Measurements from ENCODE around the gene MED26. TPM values are rescaled to one million over a fixed set of nuclear protein-coding genes. Genes with fewer than 3 reads are reported as not detected.
"Not testable (repeated sequence)": the region's sequence is repeated elsewhere in the genome, so short reads cannot be mapped to it uniquely, and the experiment has no call there.

The MED26 gene
- total and polyA plus RNA-seq, 7 donors, result 4.8 to 9.6 (median 5.2) TPM

DNA sequence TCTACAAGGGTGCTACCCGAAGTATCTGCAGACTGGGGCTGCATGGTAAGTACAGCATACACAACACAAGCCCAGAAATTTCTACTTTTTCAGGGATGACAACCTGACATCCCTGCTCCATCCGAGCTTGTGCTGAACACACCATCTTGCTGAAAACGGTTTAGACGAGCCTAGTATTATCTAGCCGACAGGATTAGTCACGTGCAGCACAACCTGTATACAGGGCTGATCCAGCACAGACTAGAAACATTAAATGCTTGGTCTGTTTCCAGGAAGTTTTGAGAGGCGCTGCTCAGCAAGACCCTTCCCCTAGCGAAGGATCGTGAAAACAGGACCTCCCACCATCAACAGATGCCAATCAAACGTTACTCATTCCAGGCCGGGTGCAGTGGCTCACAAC lies 27.7 kb upstream of the MED26 start:
- peaks cover 25% of the 10 kb centered on the region for H3K4me1 ChIP-seq
- H3K9me3 ChIP-seq, result no peaks in the 10 kb centered on the region
- H3K27me3 ChIP-seq (ENCODE audit: insufficient read depth in 3 of 3, low read length in 2 of 3), result no peaks in the 10 kb centered on the region
- intact Hi-C loops (cut with DNase I), result no loop called here
- WGBS, 3 donors, result 69 to 80% (median 79%) methylated on average over 11 of the region's 11 CpGs
- H3K4me3 ChIP-seq, result no peak overlapping the region
- H3K27ac ChIP-seq, result no peak overlapping the region
- ATAC-seq, result no peak
- TF ChIP-seq, protein P1, sequence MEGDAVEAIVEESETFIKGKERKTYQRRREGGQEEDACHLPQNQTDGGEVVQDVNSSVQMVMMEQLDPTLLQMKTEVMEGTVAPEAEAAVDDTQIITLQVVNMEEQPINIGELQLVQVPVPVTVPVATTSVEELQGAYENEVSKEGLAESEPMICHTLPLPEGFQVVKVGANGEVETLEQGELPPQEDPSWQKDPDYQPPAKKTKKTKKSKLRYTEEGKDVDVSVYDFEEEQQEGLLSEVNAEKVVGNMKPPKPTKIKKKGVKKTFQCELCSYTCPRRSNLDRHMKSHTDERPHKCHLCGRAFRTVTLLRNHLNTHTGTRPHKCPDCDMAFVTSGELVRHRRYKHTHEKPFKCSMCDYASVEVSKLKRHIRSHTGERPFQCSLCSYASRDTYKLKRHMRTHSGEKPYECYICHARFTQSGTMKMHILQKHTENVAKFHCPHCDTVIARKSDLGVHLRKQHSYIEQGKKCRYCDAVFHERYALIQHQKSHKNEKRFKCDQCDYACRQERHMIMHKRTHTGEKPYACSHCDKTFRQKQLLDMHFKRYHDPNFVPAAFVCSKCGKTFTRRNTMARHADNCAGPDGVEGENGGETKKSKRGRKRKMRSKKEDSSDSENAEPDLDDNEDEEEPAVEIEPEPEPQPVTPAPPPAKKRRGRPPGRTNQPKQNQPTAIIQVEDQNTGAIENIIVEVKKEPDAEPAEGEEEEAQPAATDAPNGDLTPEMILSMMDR (IDR thresholded peaks at IDR 0.05), result no peak
- no peak for DNase-seq
- peaks cover 3 to 79% of the 10 kb centered on the region in 2 donors for H3K36me3 ChIP-seq (ENCODE audit: insufficient read depth in 1 of 2, low read depth in 1 of 2)

DNA sequence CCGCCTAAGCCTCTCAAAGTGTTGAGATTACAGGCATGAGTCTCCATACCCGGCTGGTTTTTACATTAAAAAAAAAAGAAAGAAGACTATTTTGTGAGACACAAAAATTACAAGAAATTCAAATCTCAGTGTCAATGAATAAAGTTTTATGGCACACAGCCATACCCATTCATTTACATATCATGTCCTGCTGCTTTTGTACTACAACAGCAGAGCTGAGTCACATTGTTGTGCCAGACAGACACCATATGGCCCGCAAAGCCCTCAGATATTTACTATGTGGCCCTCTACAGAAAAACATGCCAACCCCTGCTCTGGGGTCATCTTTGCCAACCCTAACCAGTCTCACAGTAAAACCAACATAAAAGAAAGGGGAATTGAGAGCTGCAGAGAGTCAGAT lies 26.6 kb upstream of the MED26 start:
- H3K27ac ChIP-seq, result no peak overlapping the region

DNA sequence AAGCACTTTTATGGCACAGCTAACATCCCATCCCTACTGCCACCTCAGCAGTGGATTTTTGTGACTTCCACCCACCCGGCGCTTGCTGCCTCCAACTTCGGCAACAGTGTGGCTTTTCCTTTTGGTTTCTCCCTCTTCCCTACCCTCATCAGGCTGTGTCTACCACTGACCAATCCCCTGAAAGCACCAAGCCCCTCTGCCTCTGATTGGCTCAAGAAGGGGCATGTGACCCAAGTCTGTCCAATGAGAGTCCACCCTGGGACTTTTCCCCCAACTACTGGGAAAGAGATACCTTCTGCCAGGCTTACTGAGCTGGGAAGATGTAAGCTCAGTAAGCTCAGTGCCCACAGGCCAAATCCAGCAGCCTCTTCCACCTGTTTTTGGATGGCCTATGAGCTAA lies 26.1 kb upstream of the MED26 start:
- H3K4me3 ChIP-seq, result no peak overlapping the region
- TF ChIP-seq, protein P1 (IDR thresholded peaks at IDR 0.05), result no peak
- peaks cover 36% of the 10 kb centered on the region for H3K4me1 ChIP-seq
- 85 to 93% (median 86%) methylated on average over 3 of the region's 3 CpGs for WGBS, 3 donors
- DNase-seq (no peak), ATAC-seq (peak in 2 of 4 donors; percentile 30 to 35)
- peaks cover 3 to 83% of the 10 kb centered on the region in 2 donors for H3K36me3 ChIP-seq (ENCODE audit: insufficient read depth in 1 of 2, low read depth in 1 of 2)
- intact Hi-C loops (cut with DNase I), result no loop called here
- H3K27me3 ChIP-seq (ENCODE audit: insufficient read depth in 3 of 3, low read length in 2 of 3), result no peaks in the 10 kb centered on the region
- H3K27ac ChIP-seq, result no peak overlapping the region
- no peaks in the 10 kb centered on the region for H3K9me3 ChIP-seq

More for the DNA sequence above, 26.6 kb upstream of the MED26 start:
- Histone ChIP-seq H3K9me3 (no peaks in the 10 kb centered on the region), H3K4me1 (peaks cover 35% of the 10 kb centered on the region), H3K27me3 (ENCODE audit: insufficient read depth in 3 of 3, low read length in 2 of 3) (no peaks in the 10 kb centered on the region), H3K36me3 (ENCODE audit: insufficient read depth in 1 of 2, low read depth in 1 of 2) (peaks cover 3 to 79% of the 10 kb centered on the region in 2 donors), H3K4me3 (no peak overlapping the region)
- DNase-seq, result no peak
- ATAC-seq, result no peak
- WGBS, 3 donors, result 84 to 93% (median 91%) methylated on average over 3 of the region's 3 CpGs
- intact Hi-C loops (cut with DNase I), result no loop called here
- TF ChIP-seq, protein P1 (IDR thresholded peaks at IDR 0.05), result no peak

DNA sequence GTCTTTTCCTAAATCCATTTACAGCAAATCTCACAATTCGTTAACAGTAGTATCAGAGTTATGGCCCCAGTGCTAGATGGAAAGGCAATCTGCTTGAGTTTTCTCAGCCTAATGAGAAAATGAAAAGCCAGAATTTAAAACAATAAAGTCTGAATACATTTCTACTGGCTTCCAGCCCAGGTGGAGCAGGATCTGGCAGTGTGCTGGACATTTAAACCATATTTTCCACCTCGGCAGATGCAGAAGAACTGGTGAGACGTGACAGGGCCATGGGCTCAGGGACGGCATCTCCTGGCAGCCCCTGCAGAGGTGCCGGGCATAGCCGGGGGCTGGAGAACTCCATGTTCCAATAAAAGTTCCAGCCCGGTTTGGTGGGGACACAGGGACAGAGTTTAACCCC lies 24.9 kb upstream of the MED26 start:
- Histone ChIP-seq H3K4me1 (peaks cover 23% of the 10 kb centered on the region), H3K4me3 (no peak overlapping the region), H3K27me3 (ENCODE audit: insufficient read depth in 3 of 3, low read length in 2 of 3) (no peaks in the 10 kb centered on the region), H3K36me3 (ENCODE audit: insufficient read depth in 1 of 2, low read depth in 1 of 2) (peaks cover 3 to 84% of the 10 kb centered on the region in 2 donors), H3K9me3 (no peaks in the 10 kb centered on the region), H3K27ac (no peak overlapping the region)
- intact Hi-C loops (cut with DNase I), result no loop called here
- ATAC-seq (no peak), DNase-seq (no peak)
- TF ChIP-seq, protein P1 (IDR thresholded peaks at IDR 0.05), result no peak
- 25 to 39% (median 36%) methylated on average over 7 of the region's 7 CpGs for WGBS, 3 donors

DNA sequence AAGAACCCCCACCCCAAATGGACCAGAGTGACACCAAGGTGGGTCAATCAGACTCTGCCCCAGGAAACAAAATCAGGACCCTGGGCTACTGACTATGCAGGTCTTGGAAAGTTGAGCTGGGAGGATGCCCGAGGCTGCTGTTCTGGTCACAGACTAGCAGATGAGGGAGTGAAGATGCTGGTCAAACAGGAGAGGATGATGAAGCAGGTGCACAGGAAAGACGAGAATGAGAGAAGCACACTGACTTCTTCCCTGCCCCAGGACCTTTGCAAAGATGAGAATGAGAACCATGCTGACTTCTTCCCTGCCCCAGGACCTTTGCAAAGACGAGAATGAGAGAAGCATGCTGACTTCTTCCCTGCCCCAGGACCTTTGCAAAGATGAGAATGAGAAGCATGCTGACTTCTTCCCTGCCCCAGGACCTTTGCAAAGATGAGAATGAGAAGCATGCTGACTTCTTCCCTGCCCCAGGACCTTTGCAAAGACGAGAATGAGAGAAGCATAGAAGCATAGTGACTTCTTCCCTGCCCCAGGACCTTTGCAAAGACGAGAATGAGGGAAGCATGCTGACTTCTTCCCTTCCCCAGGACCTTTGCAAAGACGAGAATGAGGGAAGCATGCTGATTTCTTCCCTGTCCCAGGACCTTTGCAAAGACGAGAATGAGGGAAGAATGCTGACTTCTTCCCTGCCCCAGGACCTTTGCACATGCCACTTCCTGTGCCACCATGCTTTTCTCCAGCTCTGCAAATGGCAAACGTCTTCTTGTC lies 23.6 kb upstream of the MED26 start:
- whole genome bisulfite sequencing, 3 donors, result 82 to 93% (median 84%) methylated on average over 8 of the region's 8 CpGs
- H3K27me3 ChIP-seq (ENCODE audit: insufficient read depth in 3 of 3, low read length in 2 of 3); intact Hi-C loops (cut with DNase I); ATAC-seq; H3K9me3 ChIP-seq; H3K4me3 ChIP-seq; DNase-seq: not testable (repeated sequence)
- H3K4me1 ChIP-seq, result peaks cover 21% of the 10 kb centered on the region
- peaks cover 3 to 84% of the 10 kb centered on the region in 2 donors for H3K36me3 ChIP-seq (ENCODE audit: insufficient read depth in 1 of 2, low read depth in 1 of 2)
- H3K27ac ChIP-seq, result peak overlapping the region; percentile 78

Measured in psoas muscle (tissue), 8 donors.